ENCODE results near the gene SLC9A7.

Gene SLC9A7

GRCh38 chrX:46620505-46620904 lies 138.4 kb downstream of the SLC9A7 start:
- Histone ChIP-seq H3K27ac (ENCODE audit: low read length) (no peak overlapping the region), H3K36me3 (ENCODE audit: control insufficient read depth in 1 of 2, insufficient read depth in 2 of 2, low read length in 2 of 2) (no peaks in the 10 kb centered on the region), H3K4me3 (ENCODE audit: low read depth in 1 of 2, low read length in 2 of 2) (no peak overlapping the region), H3K9me3 (ENCODE audit: control insufficient read depth in 1 of 2, low read length in 2 of 2) (no peaks in the 10 kb centered on the region), H3K27me3 (ENCODE audit: low read depth, low read length) (no peaks in the 10 kb centered on the region), H3K4me1 (ENCODE audit: control insufficient read depth in 1 of 2, insufficient read depth in 2 of 2, low read length in 2 of 2) (no peaks in the 10 kb centered on the region)

GRCh38 chrX:46618947-46619346 lies 140.0 kb downstream of the SLC9A7 start:
- Histone ChIP-seq H3K27me3 (ENCODE audit: low read depth, low read length) (no peaks in the 10 kb centered on the region), H3K4me1 (ENCODE audit: control insufficient read depth in 1 of 2, insufficient read depth in 2 of 2, low read length in 2 of 2) (no peaks in the 10 kb centered on the region), H3K27ac (ENCODE audit: low read length) (no peak overlapping the region), H3K9me3 (ENCODE audit: control insufficient read depth in 1 of 2, low read length in 2 of 2) (no peaks in the 10 kb centered on the region), H3K4me3 (ENCODE audit: low read depth in 1 of 2, low read length in 2 of 2) (no peak overlapping the region), H3K36me3 (ENCODE audit: control insufficient read depth in 1 of 2, insufficient read depth in 2 of 2, low read length in 2 of 2) (no peaks in the 10 kb centered on the region)

DNA sequence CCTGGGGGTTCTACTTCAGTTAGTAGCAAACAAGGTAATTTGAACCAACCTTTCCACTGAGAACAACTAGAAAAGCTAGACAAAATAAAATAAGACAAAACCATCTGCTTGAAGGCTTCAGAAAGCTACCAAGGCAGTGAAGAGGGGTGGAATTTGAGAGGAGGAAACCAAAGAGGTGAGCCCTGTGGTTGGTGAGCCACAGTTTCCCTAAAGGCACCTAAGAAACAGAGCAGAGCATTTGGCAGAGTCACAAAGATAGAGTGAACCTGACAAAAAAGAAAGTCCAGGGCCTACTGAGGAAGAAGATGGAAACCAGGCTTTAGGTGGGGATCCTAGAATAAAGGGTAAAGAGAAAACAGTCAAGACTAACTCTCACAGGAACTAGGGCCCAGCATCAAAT lies 141.0 kb downstream of the SLC9A7 start:
- H3K9me3 ChIP-seq (ENCODE audit: control insufficient read depth in 1 of 2, low read length in 2 of 2) = no peaks in the 10 kb centered on the region
- H3K4me3 ChIP-seq (ENCODE audit: low read depth in 1 of 2, low read length in 2 of 2) = no peak overlapping the region
- no peaks in the 10 kb centered on the region for H3K36me3 ChIP-seq (ENCODE audit: control insufficient read depth in 1 of 2, insufficient read depth in 2 of 2, low read length in 2 of 2)
- H3K27me3 ChIP-seq (ENCODE audit: low read depth, low read length) = no peaks in the 10 kb centered on the region
- no peaks in the 10 kb centered on the region for H3K4me1 ChIP-seq (ENCODE audit: control insufficient read depth in 1 of 2, insufficient read depth in 2 of 2, low read length in 2 of 2)
- no peak overlapping the region for H3K27ac ChIP-seq (ENCODE audit: low read length)

GRCh38 chrX:46611658-46612362 lies 147.1 kb downstream of the SLC9A7 start:
- Histone ChIP-seq H3K36me3 (ENCODE audit: control insufficient read depth in 1 of 2, insufficient read depth in 2 of 2, low read length in 2 of 2) (no peaks in the 10 kb centered on the region), H3K4me1 (ENCODE audit: control insufficient read depth in 1 of 2, insufficient read depth in 2 of 2, low read length in 2 of 2) (no peaks in the 10 kb centered on the region), H3K9me3 (ENCODE audit: control insufficient read depth in 1 of 2, low read length in 2 of 2) (no peaks in the 10 kb centered on the region), H3K27ac (ENCODE audit: low read length) (no peak overlapping the region), H3K27me3 (ENCODE audit: low read depth, low read length) (no peaks in the 10 kb centered on the region), H3K4me3 (ENCODE audit: low read depth in 1 of 2, low read length in 2 of 2) (no peak overlapping the region)

- Histone ChIP-seq H3K36me3 (ENCODE audit: control insufficient read depth in 1 of 2, insufficient read depth in 2 of 2, low read length in 2 of 2) (no peaks in the 10 kb centered on the region), H3K27me3 (ENCODE audit: low read depth, low read length) (no peaks in the 10 kb centered on the region), H3K9me3 (ENCODE audit: control insufficient read depth in 1 of 2, low read length in 2 of 2) (no peaks in the 10 kb centered on the region), H3K4me3 (ENCODE audit: low read depth in 1 of 2, low read length in 2 of 2) (no peak overlapping the region), H3K27ac (ENCODE audit: low read length) (no peak overlapping the region), H3K4me1 (ENCODE audit: control insufficient read depth in 1 of 2, insufficient read depth in 2 of 2, low read length in 2 of 2) (no peaks in the 10 kb centered on the region)
Observed at GRCh38 chrX:46610070-46610658, 148.8 kb downstream of the SLC9A7 start.

DNA sequence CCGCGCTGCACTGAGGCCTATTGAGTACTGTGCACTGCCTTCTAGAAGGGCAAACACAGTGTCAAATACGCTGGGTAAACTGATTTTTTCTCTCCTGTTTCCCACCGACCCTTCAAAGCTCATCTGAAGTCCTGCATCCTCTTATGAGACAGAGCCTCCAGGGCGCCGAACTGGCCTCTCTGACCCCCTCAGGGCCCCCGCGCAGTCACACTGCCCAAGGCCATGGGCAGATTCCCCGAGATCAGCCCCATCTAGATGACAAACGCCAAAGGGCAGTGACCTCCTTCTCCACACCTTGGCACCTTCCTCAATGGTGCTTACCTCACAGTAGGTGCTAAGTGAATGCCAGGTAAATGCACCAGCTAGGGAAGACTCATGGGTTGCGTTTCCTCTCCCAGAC lies 151.0 kb downstream of the SLC9A7 start:
- Histone ChIP-seq H3K27ac (ENCODE audit: low read length) (no peak overlapping the region), H3K4me1 (ENCODE audit: control insufficient read depth in 1 of 2, insufficient read depth in 2 of 2, low read length in 2 of 2) (no peaks in the 10 kb centered on the region), H3K9me3 (ENCODE audit: control insufficient read depth in 1 of 2, low read length in 2 of 2) (no peaks in the 10 kb centered on the region), H3K4me3 (ENCODE audit: low read depth in 1 of 2, low read length in 2 of 2) (no peak overlapping the region), H3K27me3 (ENCODE audit: low read depth, low read length) (no peaks in the 10 kb centered on the region), H3K36me3 (ENCODE audit: control insufficient read depth in 1 of 2, insufficient read depth in 2 of 2, low read length in 2 of 2) (no peaks in the 10 kb centered on the region)

GRCh38 chrX:46602468-46603102 lies 156.3 kb downstream of the SLC9A7 start:
- H3K9me3 ChIP-seq (ENCODE audit: control insufficient read depth in 1 of 2, low read length in 2 of 2) = no peaks in the 10 kb centered on the region
- no peak overlapping the region for H3K27ac ChIP-seq (ENCODE audit: low read length)
- no peaks in the 10 kb centered on the region for H3K36me3 ChIP-seq (ENCODE audit: control insufficient read depth in 1 of 2, insufficient read depth in 2 of 2, low read length in 2 of 2)
- H3K27me3 ChIP-seq (ENCODE audit: low read depth, low read length) = no peaks in the 10 kb centered on the region
- no peak overlapping the region for H3K4me3 ChIP-seq (ENCODE audit: low read depth in 1 of 2, low read length in 2 of 2)
- no peaks in the 10 kb centered on the region for H3K4me1 ChIP-seq (ENCODE audit: control insufficient read depth in 1 of 2, insufficient read depth in 2 of 2, low read length in 2 of 2)

DNA sequence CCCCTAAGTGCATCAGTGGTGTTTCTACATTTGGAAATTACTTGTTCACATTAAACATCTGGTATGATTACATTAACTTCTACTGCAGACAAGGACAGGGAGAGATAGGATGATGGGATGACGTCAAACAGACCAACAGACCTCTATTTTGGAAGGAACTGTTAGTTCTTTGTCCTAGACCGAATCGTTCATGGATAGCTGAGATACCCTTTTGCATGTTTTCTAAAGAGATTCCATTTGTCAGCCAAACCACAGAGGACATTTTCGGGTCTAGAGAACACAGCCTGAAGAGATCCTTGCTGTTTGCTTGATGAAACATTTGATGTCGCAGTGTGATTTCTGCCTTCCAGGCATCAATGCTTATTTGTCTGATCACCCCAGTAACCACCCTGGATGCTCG lies 157.6 kb downstream of the SLC9A7 start:
- Histone ChIP-seq H3K9me3 (ENCODE audit: control insufficient read depth in 1 of 2, low read length in 2 of 2) (no peaks in the 10 kb centered on the region), H3K4me1 (ENCODE audit: control insufficient read depth in 1 of 2, insufficient read depth in 2 of 2, low read length in 2 of 2) (no peaks in the 10 kb centered on the region), H3K27ac (ENCODE audit: low read length) (no peak overlapping the region), H3K27me3 (ENCODE audit: low read depth, low read length) (no peaks in the 10 kb centered on the region), H3K4me3 (ENCODE audit: low read depth in 1 of 2, low read length in 2 of 2) (no peak overlapping the region), H3K36me3 (ENCODE audit: control insufficient read depth in 1 of 2, insufficient read depth in 2 of 2, low read length in 2 of 2) (no peaks in the 10 kb centered on the region)

DNA sequence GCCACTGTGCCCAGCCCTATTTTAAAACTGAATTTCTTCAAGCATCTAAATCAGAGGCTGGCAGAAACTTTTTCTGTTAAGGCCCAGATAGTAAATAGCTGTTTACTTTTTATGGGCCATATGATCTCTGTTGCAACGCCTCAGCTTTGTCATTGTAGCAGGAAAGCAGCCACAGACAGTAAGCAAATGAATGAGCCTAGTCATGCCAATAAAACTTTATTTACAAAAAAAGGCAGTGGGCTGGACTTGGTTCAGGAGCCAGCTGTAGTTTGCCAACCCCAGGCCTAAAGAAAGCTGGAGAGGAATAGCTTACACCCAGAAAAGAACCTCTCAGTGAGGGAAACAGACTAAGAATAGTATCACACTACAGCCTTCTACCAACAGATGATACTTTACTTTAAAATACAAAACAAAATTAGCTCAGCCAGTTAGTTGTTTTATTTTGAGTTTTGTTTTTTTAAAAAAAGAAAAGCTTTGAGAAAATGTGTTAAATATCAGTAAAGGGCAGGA lies 159.8 kb downstream of the SLC9A7 start:
- Histone ChIP-seq H3K4me1 (ENCODE audit: control insufficient read depth in 1 of 2, insufficient read depth in 2 of 2, low read length in 2 of 2) (no peaks in the 10 kb centered on the region), H3K9me3 (ENCODE audit: control insufficient read depth in 1 of 2, low read length in 2 of 2) (no peaks in the 10 kb centered on the region), H3K36me3 (ENCODE audit: control insufficient read depth in 1 of 2, insufficient read depth in 2 of 2, low read length in 2 of 2) (no peaks in the 10 kb centered on the region), H3K27ac (ENCODE audit: low read length) (no peak overlapping the region), H3K27me3 (ENCODE audit: low read depth, low read length) (no peaks in the 10 kb centered on the region), H3K4me3 (ENCODE audit: low read depth in 1 of 2, low read length in 2 of 2) (no peak overlapping the region)

DNA sequence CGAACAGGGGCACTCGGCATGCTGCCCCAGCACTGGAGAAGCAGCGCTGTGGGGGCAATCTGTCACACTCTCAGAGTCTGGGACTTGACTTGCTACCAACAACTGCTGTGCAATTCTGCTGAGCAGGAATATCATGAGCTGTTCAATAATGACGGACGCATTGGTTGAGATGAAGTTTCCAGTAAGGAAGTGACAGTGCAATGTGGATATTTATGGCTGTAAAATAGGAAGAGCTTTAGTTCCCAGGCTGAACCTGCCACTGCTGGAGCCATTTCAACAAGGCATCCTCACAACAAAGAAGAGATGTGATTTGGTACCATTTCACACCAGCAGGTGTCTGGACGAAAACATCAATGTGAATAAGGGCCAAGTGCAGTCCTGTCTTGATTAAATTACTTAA lies 161.1 kb downstream of the SLC9A7 start:
- Histone ChIP-seq H3K27me3 (ENCODE audit: low read depth, low read length) (no peaks in the 10 kb centered on the region), H3K27ac (ENCODE audit: low read length) (no peak overlapping the region), H3K4me3 (ENCODE audit: low read depth in 1 of 2, low read length in 2 of 2) (no peak overlapping the region), H3K9me3 (ENCODE audit: control insufficient read depth in 1 of 2, low read length in 2 of 2) (no peaks in the 10 kb centered on the region), H3K4me1 (ENCODE audit: control insufficient read depth in 1 of 2, insufficient read depth in 2 of 2, low read length in 2 of 2) (no peaks in the 10 kb centered on the region), H3K36me3 (ENCODE audit: control insufficient read depth in 1 of 2, insufficient read depth in 2 of 2, low read length in 2 of 2) (no peaks in the 10 kb centered on the region)

DNA sequence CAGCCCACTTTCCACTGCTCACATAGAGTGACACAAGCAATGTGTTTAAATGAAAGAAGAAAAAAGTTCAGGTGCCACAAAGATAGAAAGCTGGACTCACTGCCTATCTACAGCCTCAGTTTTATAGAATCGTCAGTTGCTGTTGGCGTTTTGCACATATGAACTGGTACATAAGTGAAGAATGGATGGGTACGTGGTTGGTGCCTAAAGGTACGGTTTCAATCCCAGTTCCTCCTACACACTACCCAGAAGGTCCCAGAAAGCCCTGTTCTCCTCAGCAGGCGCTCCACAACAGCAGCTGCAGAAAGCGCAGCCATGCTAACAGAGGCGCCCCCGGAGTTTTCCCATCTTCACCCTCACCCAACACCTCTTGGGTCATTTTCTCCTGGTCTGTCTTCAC lies 161.7 kb downstream of the SLC9A7 start:
- H3K9me3 ChIP-seq (ENCODE audit: control insufficient read depth in 1 of 2, low read length in 2 of 2) = no peaks in the 10 kb centered on the region
- H3K36me3 ChIP-seq (ENCODE audit: control insufficient read depth in 1 of 2, insufficient read depth in 2 of 2, low read length in 2 of 2) = no peaks in the 10 kb centered on the region
- no peaks in the 10 kb centered on the region for H3K27me3 ChIP-seq (ENCODE audit: low read depth, low read length)
- no peaks in the 10 kb centered on the region for H3K4me1 ChIP-seq (ENCODE audit: control insufficient read depth in 1 of 2, insufficient read depth in 2 of 2, low read length in 2 of 2)
- H3K27ac ChIP-seq (ENCODE audit: low read length) = no peak overlapping the region
- H3K4me3 ChIP-seq (ENCODE audit: low read depth in 1 of 2, low read length in 2 of 2) = no peak overlapping the region

All from muscle layer of duodenum (tissue), 2 donors.